ENCODE measurements around the gene CTSZ.

GRCh38 chr20:59025511-59025910, 18.5 kb upstream of the CTSZ start:
- TF ChIP-seq CTCF (IDR thresholded peaks at IDR 0.05) (no peak), EP300 (IDR thresholded peaks at IDR 0.05; ENCODE audit: low read depth) (no peak), POLR2A (IDR thresholded peaks at IDR 0.05) (no peak)

Data from transverse colon (tissue), 3 donors.